H1 (cell line): ENCODE data around the gene MTPN. TPM values are rescaled to one million over a fixed set of nuclear protein-coding genes. Genes with fewer than 3 reads are reported as not detected.

Experiments used
- CTCF ChIA-PET: fragments of 300-600 bp; sonication (Branson Sonifier 250); formaldehyde crosslinking; loops from one replicate; lab custom pipeline; 2021; ENCODE audit not compliant: partially characterized antibody; lab: Charles Lee
- POLR2A ChIA-PET: fragments of 300-600 bp; sonication (Branson Sonifier 250); formaldehyde crosslinking; loops from one replicate; lab custom pipeline; 2021; ENCODE audit warnings: inconsistent platforms; ENCODE audit not compliant: partially characterized antibody; lab: Charles Lee
- DNase-seq, 2 experiments: peaks; one replicate each; pipeline versions ENCODE4 v3.0.0 to v3.0.0-alpha.2; 2010 to 2022; ENCODE audit warnings: low spot score in 2 of 2, low read depth in 1 of 2, mixed read lengths in 1 of 2
- FAIRE-seq: peaks from 2 replicates; lab custom pipeline; 2011; peaks lifted over from hg19 to GRCh38; lab: Jason Lieb, UNC
- H2AFZ ChIP-seq: 2 replicates; pipeline ENCODE4 v1.8.1; 2012; ENCODE audit warnings: low read length, inconsistent platforms
- H2AK5ac ChIP-seq: 2 replicates; pipeline ENCODE4 v1.6.1; 2013; ENCODE audit warnings: low read depth, low read length
- H2BK120ac ChIP-seq: replicated peaks from 2 replicates; pipeline ENCODE3; 2013; ENCODE audit warnings: low read depth, low read length, inconsistent platforms
- H2BK12ac ChIP-seq: 2 replicates; pipeline ENCODE4 v1.6.1; 2013; ENCODE audit warnings: low read depth, low read length
- H2BK15ac ChIP-seq: 2 replicates; pipeline ENCODE4 v1.6.1; 2013; ENCODE audit warnings: low read length
- H2BK20ac ChIP-seq: 2 replicates; pipeline ENCODE4 v1.6.1; 2013; ENCODE audit warnings: low read length
- H2BK5ac ChIP-seq: 2 replicates; pipeline ENCODE4 v1.6.1; 2013; ENCODE audit warnings: low read depth, low read length
- H3K14ac ChIP-seq: 2 replicates; pipeline ENCODE4 v1.6.1; 2013; ENCODE audit warnings: inconsistent platforms; ENCODE audit not compliant: insufficient read length
- H3K18ac ChIP-seq: 2 replicates; pipeline ENCODE4 v1.6.1; 2013; ENCODE audit warnings: low read length; ENCODE audit errors: extremely low read depth
- H3K23ac ChIP-seq: 2 replicates; pipeline ENCODE4 v1.6.1; 2013; ENCODE audit warnings: inconsistent platforms; ENCODE audit not compliant: insufficient read length
- H3K23me2 ChIP-seq: 2 replicates; pipeline ENCODE4 v1.6.1; 2013; ENCODE audit warnings: low read depth, low read length
- H3K27ac ChIP-seq: 2 replicates; pipeline ENCODE4 v1.6.1; 2011; ENCODE audit warnings: low read depth, low read length, inconsistent platforms
- H3K27me3 ChIP-seq, 4 experiments: replicated peaks in 1 of 4; 1 replicate in 1 of 4; 2 replicates in 3 of 4; pipeline versions ENCODE4 v1.6.1 to v1.8.1; 2011 to 2013; ENCODE audit warnings: low read length in 3 of 4, mild to moderate bottlenecking in 3 of 4, inconsistent platforms in 2 of 4, mixed read lengths in 2 of 4, moderate library complexity in 1 of 4; ENCODE audit not compliant: control insufficient read depth in 3 of 4, insufficient read depth in 3 of 4; ENCODE audit errors: extremely low read depth in 1 of 4
- H3K36me3 ChIP-seq, 4 experiments: 2 replicates each; pipeline versions ENCODE4 v1.6.1 to v1.8.1; 2011 to 2013; ENCODE audit warnings: mild to moderate bottlenecking in 4 of 4, low read length in 3 of 4, moderate library complexity in 2 of 4, control low read depth in 1 of 4, inconsistent platforms in 1 of 4; ENCODE audit not compliant: insufficient read depth in 4 of 4, control insufficient read depth in 2 of 4
- H3K4ac ChIP-seq: replicated peaks from 2 replicates; pipeline ENCODE3; 2013; ENCODE audit warnings: low read length, low read depth, mixed read lengths, inconsistent platforms; ENCODE audit not compliant: insufficient read length
- H3K4me1 ChIP-seq, 4 experiments: replicated peaks in 1 of 4; 1 replicate in 1 of 4; 2 replicates in 3 of 4; pipeline versions ENCODE4 v1.6.1 to v1.8.1; 2011 to 2013; ENCODE audit warnings: low read length in 3 of 4, inconsistent platforms in 2 of 4, mixed read lengths in 1 of 4; ENCODE audit not compliant: insufficient read depth in 4 of 4, control insufficient read depth in 3 of 4
- H3K4me2 ChIP-seq, 2 experiments: 2 replicates each; pipeline versions ENCODE4 v1.6.1 to v1.8.1; 2011 to 2013; ENCODE audit warnings: low read depth in 2 of 2, low read length in 2 of 2, control low read depth in 1 of 2, inconsistent platforms in 1 of 2, mild to moderate bottlenecking in 1 of 2; ENCODE audit not compliant: insufficient read depth in 1 of 2
- H3K4me3 ChIP-seq, 4 experiments: fragments of 200-600, 300-600 bp in 1 of 4; sonication (generic), shearing (Covaris generic), sonication (Bioruptor Twin) in 1 of 4; 2 replicates each; pipeline versions ENCODE4 v1.5.1 to v1.8.1; 2011 to 2016; ENCODE audit warnings: low read length in 4 of 4, low read depth in 3 of 4, control low read depth in 2 of 4, inconsistent platforms in 2 of 4, mild to moderate bottlenecking in 2 of 4, mixed read lengths in 1 of 4, moderate library complexity in 1 of 4; ENCODE audit not compliant: insufficient read depth in 2 of 4; ENCODE audit errors: extremely low read depth in 1 of 4
- H3K56ac ChIP-seq: replicated peaks from 2 replicates; pipeline ENCODE3; 2013; ENCODE audit warnings: low read depth, mild to moderate bottlenecking, mixed read lengths, low read length, inconsistent platforms; ENCODE audit not compliant: insufficient read length
- H3K79me1 ChIP-seq: 2 replicates; pipeline ENCODE4 v1.6.1; 2013; ENCODE audit warnings: low read depth, low read length, control low read depth
- H3K79me2 ChIP-seq, 2 experiments: 2 replicates each; pipeline versions ENCODE4 v1.6.1 to v1.8.1; 2012 to 2013; ENCODE audit warnings: low read length in 2 of 2, mild to moderate bottlenecking in 2 of 2, inconsistent platforms in 1 of 2; ENCODE audit not compliant: insufficient read depth in 2 of 2, control insufficient read depth in 1 of 2
- H3K9ac ChIP-seq, 4 experiments: replicated peaks in 1 of 4; 1 replicate in 1 of 4; 2 replicates in 3 of 4; pipeline versions ENCODE4 v1.6.1 to v1.8.1; 2011 to 2013; ENCODE audit warnings: low read depth in 3 of 4, low read length in 3 of 4, control low read depth in 2 of 4, mild to moderate bottlenecking in 2 of 4, moderate library complexity in 2 of 4, inconsistent platforms in 1 of 4; ENCODE audit errors: extremely low read depth in 1 of 4
- H3K9me3 ChIP-seq, 2 experiments: 2 replicates each; pipeline versions ENCODE4 v1.6.1 to v1.8.1; 2012 to 2013; ENCODE audit warnings: mild to moderate bottlenecking in 2 of 2, moderate library complexity in 2 of 2, control low read depth in 1 of 2, inconsistent platforms in 1 of 2, low read depth in 1 of 2, low read length in 1 of 2, mixed read lengths in 1 of 2; ENCODE audit not compliant: insufficient read depth in 2 of 2
- H4K20me1 ChIP-seq, 2 experiments: replicated peaks in 1 of 2; 2 replicates each; pipeline versions ENCODE3 to v1.8.1; 2011 to 2013; ENCODE audit warnings: inconsistent platforms in 2 of 2, low read length in 2 of 2, mild to moderate bottlenecking in 1 of 2; ENCODE audit not compliant: insufficient read depth in 2 of 2, control insufficient read depth in 1 of 2
- H4K5ac ChIP-seq: 2 replicates; pipeline ENCODE4 v1.6.1; 2013; ENCODE audit warnings: low read length, low read depth, mixed read lengths, inconsistent platforms; ENCODE audit not compliant: insufficient read length
- H4K8ac ChIP-seq: 2 replicates; pipeline ENCODE4 v1.8.0; 2013; ENCODE audit warnings: mild to moderate bottlenecking, moderate library complexity, low read length, inconsistent platforms; ENCODE audit not compliant: insufficient read depth; ENCODE audit errors: extremely low read depth
- H4K91ac ChIP-seq: replicated peaks from 2 replicates; pipeline ENCODE3; 2013; ENCODE audit warnings: low read length, mixed read lengths, inconsistent platforms; ENCODE audit not compliant: insufficient read length
- CTBP2 ChIP-seq: IDR thresholded peaks from 2 replicates; pipeline ENCODE4 v1.7.0; 2011; ENCODE audit warnings: borderline replicate concordance, mild to moderate bottlenecking, moderate library complexity, mixed read lengths, low read length; ENCODE audit not compliant: insufficient read depth, insufficient read length
- POU5F1 ChIP-seq: IDR thresholded peaks from 2 replicates; pipeline ENCODE4 v1.6.1; 2011; ENCODE audit warnings: low read depth, mild to moderate bottlenecking, low read length, moderate library complexity
- WGBS, 2 experiments: shearing (Covaris generic) in 1 of 2; methylation state at CpG; one replicate each; pipeline versions ENCODE4 v1.1.6 to v1.1.7; 2013 to 2015; ENCODE audit warnings: low lambda C conversion rate in 2 of 2, mixed read lengths in 2 of 2, inconsistent platforms in 1 of 2, low coverage in 1 of 2, missing lambda C conversion rate in 1 of 2; ENCODE audit not compliant: insufficient replicate concordance in 2 of 2, insufficient coverage in 1 of 2, insufficient read length in 1 of 2; ENCODE audit errors: extremely low coverage in 1 of 2, missing lambda C conversion rate in 1 of 2; 5-methylcytosine and 5-hydroxymethylcytosine counted together
- polyA plus RNA-seq, 7 experiments: library from polyadenylated mRNA; depleted of rRNA in 3 of 7; stranded (reverse) in 5 of 7; unstranded in 2 of 7; fragments of >200 nt in 5 of 7; fragments of 200-250 nt in 2 of 7; gene quantifications; 1 replicate in 5 of 7; 2 replicates in 1 of 7; 4 replicates in 1 of 7; pipeline versions ENCODE4 v1.2.1 to v1.2.3, GENCODE V29; 2011 to 2013; ENCODE audit warnings: missing spikeins in 2 of 7, mixed read lengths in 2 of 7
- total RNA-seq: library from RNA; stranded (reverse); fragmentation: NEBNext Ultra II Directional; extraction: Animal tissue kit (Norgen Biotek cat#: 25700); gene quantifications from 2 replicates; pipeline ENCODE4 v1.2.1, GENCODE V29; 2021

The MTPN gene
- total and polyA plus RNA-seq, 2 of the 8 experiments (the other 6 are each of a cell fraction or from before 2014, with no cell fraction given): 33.0 to 101 TPM

DNA sequence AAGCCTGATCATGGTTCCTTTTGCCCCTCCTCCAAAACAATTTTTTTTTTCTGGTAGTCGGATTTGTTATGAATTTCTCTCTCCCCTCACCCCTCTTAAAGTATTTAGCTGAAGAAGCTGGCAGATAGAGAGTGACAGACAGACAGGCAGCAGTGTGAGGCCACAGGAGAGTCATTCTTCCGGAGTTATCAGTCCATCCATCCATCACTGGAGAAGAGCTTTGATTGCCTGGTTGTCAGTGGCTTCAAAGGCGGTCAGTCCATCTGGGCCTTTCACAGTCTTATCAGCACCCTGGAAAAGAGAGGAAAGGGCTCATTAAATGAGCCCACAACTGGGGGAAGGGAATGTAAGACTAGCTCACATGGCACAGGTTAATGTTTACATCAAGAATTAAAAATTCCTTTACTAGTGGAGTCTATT is 47.4 kb downstream of the MTPN start:
- Histone ChIP-seq H2BK20ac (no peak overlapping the region), H3K4me2 (no peak overlapping the region), H3K18ac (no peak overlapping the region), H3K56ac (no peak overlapping the region), H3K27me3 (no peaks in the 10 kb centered on the region), H4K8ac (no peak overlapping the region), H3K9me3 (no peaks in the 10 kb centered on the region), H2BK5ac (no peak overlapping the region), H3K23me2 (no peaks in the 10 kb centered on the region), H3K4ac (no peak overlapping the region), H3K79me2 (peaks cover 0 to 18% of the 10 kb centered on the region in 2 experiments; a peak in 3 of 4 replicates), H4K91ac (no peak overlapping the region), H3K9ac (no peak overlapping the region), H3K4me3 (no peak overlapping the region), H2AK5ac (no peak overlapping the region), H3K23ac (no peak overlapping the region), H2BK120ac (no peak overlapping the region), H2BK15ac (no peak overlapping the region), H2BK12ac (no peak overlapping the region), H2AFZ (no peak overlapping the region), H4K5ac (no peak overlapping the region), H3K4me1 (peaks cover 3 to 14% (median 3%) of the 10 kb centered on the region in 4 experiments; a peak in 6 of 7 replicates), H3K79me1 (peaks cover 7% of the 10 kb centered on the region; the same call in 1 of the 2 replicates), H4K20me1 (peaks cover 7 to 8% of the 10 kb centered on the region in 2 experiments), H3K36me3 (peaks cover 0 to 10% (median 5%) of the 10 kb centered on the region in 4 experiments; a peak in 4 of 8 replicates), H3K14ac (no peak overlapping the region), H3K27ac (no peak overlapping the region)
- ChIA-PET POLR2A (no interaction called here), CTCF (interaction anchor here (0.9 to 1.4 kb wide), 4 partner anchors 8 to 129 kb away, joined by 3 to 8 read pairs (median 4); no protein-coding TSS in a partner anchor)
- DNase-seq (no peak), FAIRE-seq (no peak)
- TF ChIP-seq POU5F1 (no peak), CTBP2 (no peak)
- WGBS, 2 experiments: 86% methylated on average over 3 of the region's 3 CpGs; no CpG with 5 or more reads in 1 of the 2 experiments
